Naive thymus-derived CD4-positive, alpha-beta T cell (primary cell): Measurements from ENCODE around the gene EPHA8. TPM values are rescaled to one million over a fixed set of nuclear protein-coding genes. Genes with fewer than 3 reads are reported as not detected.

Experiments used
- ATAC-seq: fragments of 150-1000 bp; cut with Tn5 transposase; 2 replicates; pipeline ENCODE4 v1.10.0; 2021; ENCODE audit warnings: mild to moderate bottlenecking, moderate library complexity
- CTCF ChIA-PET: fragments of 350-600 bp; sonication (Branson Sonifier 250); formaldehyde crosslinking; loops from one replicate; lab custom pipeline; 2021; ENCODE audit warnings: antibody characterized with exemption; lab: Charles Lee
- POLR2A ChIA-PET: fragments of 350-600 bp; sonication (Branson Sonifier 250); formaldehyde crosslinking; loops from one replicate; lab custom pipeline; 2021; ENCODE audit warnings: antibody characterized with exemption, inconsistent platforms; lab: Charles Lee
- DNase-seq, 9 donors: peaks; one replicate each; pipeline versions ENCODE4 v3.0.0 to v3.0.0-alpha.2; 2020 to 2022; ENCODE audit warnings: mixed read lengths in 1 of 9
- H3K27ac ChIP-seq: one replicate; pipeline ENCODE4 v1.7.0; 2013; ENCODE audit warnings: mild to moderate bottlenecking, low read depth, low read length, moderate library complexity
- H3K27me3 ChIP-seq, 2 donors: one replicate each; pipeline ENCODE4 v1.7.0; 2013; ENCODE audit warnings: low read length in 2 of 2, mild to moderate bottlenecking in 2 of 2, moderate library complexity in 2 of 2; ENCODE audit not compliant: control insufficient read depth in 2 of 2, insufficient read depth in 2 of 2
- H3K36me3 ChIP-seq, 3 experiments: 1 replicate in 2 of 3; 2 replicates in 1 of 3; pipeline ENCODE4 v1.7.0; 2013; ENCODE audit warnings: low read length in 3 of 3, mild to moderate bottlenecking in 3 of 3, moderate library complexity in 1 of 3; ENCODE audit not compliant: insufficient read depth in 3 of 3, control insufficient read depth in 2 of 3
- H3K4me1 ChIP-seq, 2 donors: one replicate each; pipeline ENCODE4 v1.7.0; 2013; ENCODE audit warnings: low read length in 2 of 2, mild to moderate bottlenecking in 2 of 2, moderate library complexity in 1 of 2; ENCODE audit not compliant: control insufficient read depth in 2 of 2, insufficient read depth in 2 of 2
- H3K4me3 ChIP-seq: 2 replicates; pipeline ENCODE4 v1.7.0; 2013; ENCODE audit warnings: mild to moderate bottlenecking, low read length
- H3K9me3 ChIP-seq, 3 experiments: 1 replicate in 2 of 3; 2 replicates in 1 of 3; pipeline ENCODE4 v1.7.0; 2013; ENCODE audit warnings: low read length in 3 of 3; ENCODE audit not compliant: control insufficient read depth in 2 of 3
- H3K27ac Mint-ChIP-seq, 9 donors: one replicate each; pipeline ENCODE4 v1.8.0; 2020 to 2022; ENCODE audit warnings: mixed read lengths in 9 of 9, mild to moderate bottlenecking in 8 of 9, moderate library complexity in 5 of 9, inconsistent platforms in 2 of 9
- H3K27me3 Mint-ChIP-seq, 5 donors: one replicate each; pipeline ENCODE4 v1.8.0; 2021 to 2022; ENCODE audit warnings: mixed read lengths in 5 of 5, mild to moderate bottlenecking in 1 of 5
- H3K36me3 Mint-ChIP-seq, 5 donors: one replicate each; pipeline ENCODE4 v1.8.0; 2020 to 2022; ENCODE audit warnings: mixed read lengths in 5 of 5, mild to moderate bottlenecking in 3 of 5, inconsistent platforms in 1 of 5
- H3K4me1 Mint-ChIP-seq, 7 donors: one replicate each; pipeline ENCODE4 v1.8.0; 2020 to 2022; ENCODE audit warnings: mixed read lengths in 7 of 7, mild to moderate bottlenecking in 3 of 7, inconsistent platforms in 1 of 7
- H3K4me3 Mint-ChIP-seq, 10 donors: one replicate each; pipeline ENCODE4 v1.8.0; 2020 to 2022; ENCODE audit warnings: mild to moderate bottlenecking in 10 of 10, mixed read lengths in 10 of 10, moderate library complexity in 6 of 10, inconsistent platforms in 2 of 10
- H3K9me3 Mint-ChIP-seq, 11 donors: one replicate each; pipeline ENCODE4 v1.8.0; 2020 to 2022; ENCODE audit warnings: mixed read lengths in 11 of 11, mild to moderate bottlenecking in 4 of 11, inconsistent platforms in 1 of 11, moderate library complexity in 1 of 11
- intact Hi-C, 2 donors: fragments of 100-400 bp; cut with micrococcal nuclease; formaldehyde crosslinking; loops; one replicate each; pipeline ENCODE4 v1.15.1; 2023
- polyA plus RNA-seq, 2 donors: library from polyadenylated mRNA; unstranded; fragments of 300-500 nt; fragmentation: Illumina TruSeq; gene quantifications; one replicate each; pipeline ENCODE4 v1.2.3, GENCODE V29; 2021
- total RNA-seq, 6 experiments: library from RNA in 5 of 6; stranded (reverse) in 5 of 6; gene quantifications; 1 replicate in 5 of 6; 2 replicates in 1 of 6; pipeline ENCODE4 v1.2.3 and lab custom pipeline; 2021 to 2026

Gene EPHA8
- total and polyA plus RNA-seq, 7 experiments from 2014 or later: not detected

DNA sequence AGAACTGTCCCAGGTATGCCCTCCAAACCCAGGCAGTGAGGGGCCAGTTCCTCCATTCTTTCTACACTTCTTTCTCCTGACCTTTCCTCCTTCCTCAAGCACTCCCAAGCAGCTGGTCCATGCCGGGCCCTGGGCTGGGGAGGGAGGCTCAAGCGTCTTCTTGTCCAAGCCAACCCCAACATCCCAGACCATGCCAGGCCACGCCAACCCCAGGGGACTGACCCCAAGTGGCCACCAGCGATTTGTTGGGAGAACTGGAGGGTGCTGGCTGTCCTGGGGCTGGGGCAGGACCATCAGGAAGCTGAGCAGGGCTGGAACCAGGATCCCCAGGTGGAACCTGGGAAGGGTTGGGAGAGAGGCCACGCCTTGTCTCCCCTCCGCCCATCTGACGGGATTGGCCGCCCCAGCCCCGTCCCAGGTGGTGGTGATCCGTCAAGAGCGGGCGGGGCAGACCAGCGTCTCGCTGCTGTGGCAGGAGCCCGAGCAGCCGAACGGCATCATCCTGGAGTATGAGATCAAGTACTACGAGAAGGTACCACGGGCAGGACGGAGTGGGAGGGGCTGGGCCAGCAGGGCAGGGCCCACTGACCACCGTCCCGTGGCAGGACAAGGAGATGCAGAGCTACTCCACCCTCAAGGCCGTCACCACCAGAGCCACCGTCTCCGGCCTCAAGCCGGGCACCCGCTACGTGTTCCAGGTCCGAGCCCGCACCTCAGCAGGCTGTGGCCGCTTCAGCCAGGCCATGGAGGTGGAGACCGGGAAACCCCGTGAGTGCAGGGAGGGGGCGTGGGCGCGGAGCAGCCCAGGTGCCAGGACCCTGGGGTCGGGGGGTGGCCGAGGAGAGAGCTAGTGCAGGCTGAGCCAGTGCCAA lies 29.9 kb downstream of the EPHA8 start:
- H3K9me3 Mint-ChIP-seq: no peaks in the 10 kb centered on the region
- peaks cover 0 to 41% (median 26%) of the 10 kb centered on the region in 5 donors for H3K27me3 Mint-ChIP-seq
- no peak overlapping the region for H3K4me3 Mint-ChIP-seq
- H3K4me3 ChIP-seq: no peak overlapping the region
- intact Hi-C loops: loop anchor here in 1 of 2 donors (10.0 kb wide), 1 partner anchor 322 kb away; no protein-coding TSS in a partner anchor
- H3K9me3 ChIP-seq: no peaks in the 10 kb centered on the region
- no peak overlapping the region for H3K27ac ChIP-seq
- POLR2A ChIA-PET: no interaction called here
- H3K36me3 Mint-ChIP-seq: no peaks in the 10 kb centered on the region
- DNase-seq: no peak
- H3K27ac Mint-ChIP-seq: no peak overlapping the region
- no peak for ATAC-seq
- H3K4me1 ChIP-seq: no peaks in the 10 kb centered on the region
- H3K36me3 ChIP-seq: no peaks in the 10 kb centered on the region
- no peaks in the 10 kb centered on the region for H3K27me3 ChIP-seq
- CTCF ChIA-PET: no interaction called here
- H3K4me1 Mint-ChIP-seq: no peaks in the 10 kb centered on the region

DNA sequence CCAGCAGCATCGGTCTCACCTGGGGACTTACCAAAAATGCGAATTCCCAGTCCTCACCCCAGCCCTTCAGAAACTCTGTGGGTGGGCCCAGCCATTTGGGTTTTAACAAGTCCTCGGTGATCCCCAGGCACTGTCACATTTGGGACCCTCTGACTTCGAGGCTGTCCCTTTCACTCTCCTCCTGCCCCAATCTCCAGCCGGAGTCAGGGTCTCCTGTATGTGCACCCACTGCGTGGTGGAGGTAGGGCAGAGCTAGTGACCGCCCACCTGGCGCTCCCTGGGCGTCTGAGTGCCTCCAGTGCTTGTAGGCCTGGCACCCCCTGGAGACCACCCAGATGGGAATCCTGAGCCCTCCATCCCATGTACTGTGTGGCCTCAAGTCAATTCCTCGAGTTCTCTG lies 31.1 kb downstream of the EPHA8 start:
- no peaks in the 10 kb centered on the region for H3K4me1 ChIP-seq
- CTCF ChIA-PET: no interaction called here
- no peak overlapping the region for H3K4me3 ChIP-seq
- H3K27ac ChIP-seq: no peak overlapping the region
- H3K27me3 Mint-ChIP-seq: peaks cover 0 to 42% (median 26%) of the 10 kb centered on the region in 5 donors
- no peaks in the 10 kb centered on the region for H3K9me3 ChIP-seq
- no peak overlapping the region for H3K4me3 Mint-ChIP-seq
- no peak for DNase-seq
- no peaks in the 10 kb centered on the region for H3K36me3 ChIP-seq
- no peaks in the 10 kb centered on the region for H3K4me1 Mint-ChIP-seq
- no peaks in the 10 kb centered on the region for H3K36me3 Mint-ChIP-seq
- intact Hi-C loops: loop anchor here in 1 of 2 donors (10.0 kb wide), 1 partner anchor 320 kb away; no protein-coding TSS in a partner anchor
- H3K9me3 Mint-ChIP-seq: no peaks in the 10 kb centered on the region
- POLR2A ChIA-PET: no interaction called here
- ATAC-seq: no peak
- H3K27ac Mint-ChIP-seq: no peak overlapping the region
- no peaks in the 10 kb centered on the region for H3K27me3 ChIP-seq

- no peak overlapping the region for H3K4me3 ChIP-seq
- no peaks in the 10 kb centered on the region for H3K27me3 ChIP-seq
- no peaks in the 10 kb centered on the region for H3K36me3 ChIP-seq
- ChIA-PET POLR2A (no interaction called here), CTCF (no interaction called here)
- no peaks in the 10 kb centered on the region for H3K4me1 ChIP-seq
- no peak overlapping the region for H3K27ac ChIP-seq
- H3K4me3 Mint-ChIP-seq: no peak overlapping the region
- H3K27ac Mint-ChIP-seq: no peak overlapping the region
- H3K36me3 Mint-ChIP-seq: no peaks in the 10 kb centered on the region
- peaks cover 0 to 44% (median 22%) of the 10 kb centered on the region in 5 donors for H3K27me3 Mint-ChIP-seq
- intact Hi-C loops: loop anchor here in 1 of 2 donors (10.0 kb wide), 1 partner anchor 320 kb away; no protein-coding TSS in a partner anchor
- no peaks in the 10 kb centered on the region for H3K9me3 ChIP-seq
- no peaks in the 10 kb centered on the region for H3K9me3 Mint-ChIP-seq
- DNase-seq: no peak
- peaks cover 0 to 1% (median 0%) of the 10 kb centered on the region in 7 donors for H3K4me1 Mint-ChIP-seq
- no peak for ATAC-seq
These were observed 31.8 kb downstream of the EPHA8 start for GRCh38 chr1:22595108-22595507.

- Histone ChIP-seq H3K27ac (no peak overlapping the region), H3K4me1 (no peaks in the 10 kb centered on the region), H3K4me3 (no peak overlapping the region), H3K9me3 (no peaks in the 10 kb centered on the region), H3K36me3 (no peaks in the 10 kb centered on the region), H3K27me3 (no peaks in the 10 kb centered on the region)
- intact Hi-C loops: loop anchor here in 1 of 2 donors (10.0 kb wide), 1 partner anchor 317 kb away; no protein-coding TSS in a partner anchor
- POLR2A ChIA-PET: no interaction called here
- H3K36me3 Mint-ChIP-seq: no peaks in the 10 kb centered on the region
- no peak overlapping the region for H3K4me3 Mint-ChIP-seq
- H3K9me3 Mint-ChIP-seq: no peaks in the 10 kb centered on the region
- ATAC-seq (no peak), DNase-seq (no peak)
- peaks cover 0 to 34% (median 11%) of the 10 kb centered on the region in 5 donors for H3K27me3 Mint-ChIP-seq
- H3K27ac Mint-ChIP-seq: no peak overlapping the region
- peaks cover 0 to 2% (median 0%) of the 10 kb centered on the region in 7 donors for H3K4me1 Mint-ChIP-seq
- CTCF ChIA-PET: no interaction called here
These were observed 34.1 kb downstream of the EPHA8 start for GRCh38 chr1:22597301-22597965.

DNA sequence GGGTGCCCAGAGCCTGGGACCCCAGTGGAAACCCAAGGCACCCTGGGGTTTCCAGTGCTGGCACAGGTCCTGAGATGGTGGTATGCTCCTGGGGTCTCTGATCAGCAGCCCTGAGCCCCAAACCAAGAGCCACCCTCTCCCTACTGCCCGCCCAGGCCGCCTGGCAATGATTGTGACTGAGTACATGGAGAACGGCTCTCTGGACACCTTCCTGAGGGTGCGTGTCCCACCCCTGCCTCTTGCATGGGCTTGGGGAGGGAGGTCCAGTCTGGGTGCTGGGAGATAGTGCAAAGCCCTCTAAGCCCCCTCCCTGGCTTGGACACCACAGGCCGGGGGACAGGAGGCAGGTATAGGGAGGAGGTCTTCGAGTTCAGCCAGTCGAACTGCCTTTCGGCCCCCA lies 34.7 kb downstream of the EPHA8 start:
- Mint-ChIP-seq H3K27ac (no peak overlapping the region), H3K9me3 (no peaks in the 10 kb centered on the region), H3K27me3 (peaks cover 0 to 37% (median 11%) of the 10 kb centered on the region in 5 donors), H3K4me3 (no peak overlapping the region), H3K36me3 (no peaks in the 10 kb centered on the region), H3K4me1 (peaks cover 0 to 2% (median 0%) of the 10 kb centered on the region in 7 donors)
- Histone ChIP-seq H3K27ac (no peak overlapping the region), H3K36me3 (no peaks in the 10 kb centered on the region), H3K9me3 (no peaks in the 10 kb centered on the region), H3K27me3 (no peaks in the 10 kb centered on the region), H3K4me3 (no peak overlapping the region), H3K4me1 (no peaks in the 10 kb centered on the region)
- DNase-seq (no peak), ATAC-seq (no peak)
- intact Hi-C loops: loop anchor here in 1 of 2 donors (10.0 kb wide), 1 partner anchor 317 kb away; no protein-coding TSS in a partner anchor
- POLR2A ChIA-PET: no interaction called here
- CTCF ChIA-PET: no interaction called here

GRCh38 chr1:22598736-22599135 lies 35.4 kb downstream of the EPHA8 start:
- H3K27ac ChIP-seq: no peak overlapping the region
- POLR2A ChIA-PET: no interaction called here
- no peaks in the 10 kb centered on the region for H3K9me3 Mint-ChIP-seq
- no peak overlapping the region for H3K4me3 ChIP-seq
- H3K4me1 Mint-ChIP-seq: peaks cover 0 to 2% (median 0%) of the 10 kb centered on the region in 7 donors
- H3K4me1 ChIP-seq: no peaks in the 10 kb centered on the region
- ATAC-seq (no peak), DNase-seq (no peak)
- H3K27me3 ChIP-seq: no peaks in the 10 kb centered on the region
- H3K36me3 Mint-ChIP-seq: no peaks in the 10 kb centered on the region
- no peak overlapping the region for H3K4me3 Mint-ChIP-seq
- H3K36me3 ChIP-seq: no peaks in the 10 kb centered on the region
- no peaks in the 10 kb centered on the region for H3K9me3 ChIP-seq
- no peak overlapping the region for H3K27ac Mint-ChIP-seq
- intact Hi-C loops: loop anchor here in 1 of 2 donors (10.0 kb wide), 1 partner anchor 316 kb away; no protein-coding TSS in a partner anchor
- peaks cover 0 to 45% (median 17%) of the 10 kb centered on the region in 5 donors for H3K27me3 Mint-ChIP-seq
- CTCF ChIA-PET: no interaction called here
